IMR-90 (cell line): ENCODE results near the gene CCL13. TPM values are rescaled to one million over a fixed set of nuclear protein-coding genes. Genes with fewer than 3 reads are reported as not detected.

ENCODE experiments used
- ATAC-seq: fragments of 200-7000 bp; cut with Tn5 transposase; 2 replicates; pipeline ENCODE4 v1.9.1; 2020; ENCODE audit warnings: low read depth, mild to moderate bottlenecking, moderate library complexity
- BruUV-seq: library from RNA; stranded (reverse); fragments of 400-500 nt; replicated peaks from 2 replicates; lab custom pipeline; 2021; lab: Mats Ljungman, UMichigan
- CTCF ChIA-PET: fragments of 300-600 bp; formaldehyde crosslinking; extraction: SDS; loops from one replicate; lab custom pipeline; 2021; ENCODE audit warnings: antibody characterized with exemption; lab: Yijun Ruan, JAX
- POLR2A ChIA-PET: fragments of 300-600 bp; sonication (Branson Sonifier 250); formaldehyde crosslinking; loops from one replicate; lab custom pipeline; 2022; ENCODE audit warnings: antibody characterized with exemption; ENCODE audit not compliant: unreplicated experiment; lab: Charles Lee
- DNase-seq: peaks from one replicate; pipeline ENCODE4 v3.0.0; 2013
- H2AFZ ChIP-seq: replicated peaks from 2 replicates; pipeline ENCODE3; 2013; ENCODE audit warnings: low read length, mild to moderate bottlenecking; ENCODE audit not compliant: poor library complexity
- H2AK5ac ChIP-seq: 2 replicates; pipeline ENCODE4 v1.6.1; 2013; ENCODE audit warnings: low read depth, low read length, inconsistent platforms
- H2AK9ac ChIP-seq: replicated peaks from 2 replicates; pipeline ENCODE3; 2013; ENCODE audit warnings: mild to moderate bottlenecking, low read depth, low read length, moderate library complexity; ENCODE audit not compliant: poor library complexity
- H2BK120ac ChIP-seq: 2 replicates; pipeline ENCODE4 v1.6.1; 2013; ENCODE audit warnings: low read depth, low read length, inconsistent platforms
- H2BK15ac ChIP-seq: 3 replicates; pipeline ENCODE4 v1.6.1; 2013; ENCODE audit warnings: low read depth, low read length, inconsistent platforms
- H2BK20ac ChIP-seq: 2 replicates; pipeline ENCODE4 v1.6.1; 2013; ENCODE audit warnings: low read depth, mild to moderate bottlenecking, inconsistent platforms, low read length, moderate library complexity
- H2BK5ac ChIP-seq: 2 replicates; pipeline ENCODE4 v1.6.1; 2013; ENCODE audit warnings: mild to moderate bottlenecking, low read depth, low read length, inconsistent platforms; ENCODE audit not compliant: poor library complexity, severe bottlenecking
- H3K14ac ChIP-seq: replicated peaks from 2 replicates; pipeline ENCODE4 v1.6.1; 2013; ENCODE audit warnings: low read depth, low read length, inconsistent platforms
- H3K18ac ChIP-seq: 2 replicates; pipeline ENCODE4 v1.6.1; 2013; ENCODE audit warnings: low read depth, low read length, control low read depth
- H3K23ac ChIP-seq: 2 replicates; pipeline ENCODE4 v1.6.1; 2013; ENCODE audit warnings: low read depth, low read length, inconsistent platforms
- H3K27ac ChIP-seq: 2 replicates; pipeline ENCODE4 v1.5.1; 2013; ENCODE audit warnings: mild to moderate bottlenecking, control low read depth, low read length; ENCODE audit not compliant: insufficient read depth
- H3K27me3 ChIP-seq: 2 replicates; pipeline ENCODE4 v1.6.1; 2013; ENCODE audit warnings: low read length; ENCODE audit not compliant: control insufficient read depth, insufficient read depth
- H3K36me3 ChIP-seq: 2 replicates; pipeline ENCODE4 v1.6.1; 2013; ENCODE audit warnings: low read length, mixed read lengths; ENCODE audit not compliant: control insufficient read depth, insufficient read depth
- H3K4ac ChIP-seq: 2 replicates; pipeline ENCODE4 v1.6.1; 2013; ENCODE audit warnings: low read depth, low read length, inconsistent platforms
- H3K4me1 ChIP-seq: 2 replicates; pipeline ENCODE4 v1.6.1; 2013; ENCODE audit warnings: low read length, mixed read lengths; ENCODE audit not compliant: control insufficient read depth, insufficient read depth
- H3K4me2 ChIP-seq: 2 replicates; pipeline ENCODE4 v1.6.1; 2013; ENCODE audit warnings: low read depth, mild to moderate bottlenecking, control low read depth, low read length, moderate library complexity
- H3K4me3 ChIP-seq: 2 replicates; pipeline ENCODE4 v1.5.1; 2013; ENCODE audit warnings: low read depth, mild to moderate bottlenecking, control low read depth, low read length, moderate library complexity; ENCODE audit not compliant: insufficient read depth
- H3K56ac ChIP-seq: 2 replicates; pipeline ENCODE4 v1.6.1; 2013; ENCODE audit warnings: low read length, inconsistent platforms; ENCODE audit not compliant: insufficient read depth; ENCODE audit errors: extremely low read depth
- H3K79me1 ChIP-seq, 2 experiments: 2 replicates each; pipeline ENCODE4 v1.6.1; 2013; ENCODE audit warnings: low read length in 2 of 2, inconsistent platforms in 1 of 2, low read depth in 1 of 2
- H3K9ac ChIP-seq: 2 replicates; pipeline ENCODE4 v1.6.1; 2013; ENCODE audit warnings: low read depth, low read length, control low read depth
- H3K9me1 ChIP-seq: 2 replicates; pipeline ENCODE4 v1.6.1; 2013; ENCODE audit warnings: low read length, inconsistent platforms; ENCODE audit not compliant: insufficient read depth
- H3K9me3 ChIP-seq: 2 replicates; pipeline ENCODE4 v1.6.1; 2013; ENCODE audit warnings: low read length; ENCODE audit not compliant: control insufficient read depth, insufficient read depth
- H4K20me1 ChIP-seq: 2 replicates; pipeline ENCODE4 v1.6.1; 2013; ENCODE audit warnings: low read length, inconsistent platforms; ENCODE audit not compliant: insufficient read depth
- H4K5ac ChIP-seq: 2 replicates; pipeline ENCODE4 v1.6.1; 2013; ENCODE audit warnings: mild to moderate bottlenecking, low read depth, low read length, control low read depth
- H4K8ac ChIP-seq, 2 experiments: 2 replicates each; pipeline ENCODE4 v1.6.1; 2013; ENCODE audit warnings: low read depth in 2 of 2, low read length in 2 of 2, control low read depth in 1 of 2, inconsistent platforms in 1 of 2
- H4K91ac ChIP-seq: 2 replicates; pipeline ENCODE4 v1.6.1; 2013; ENCODE audit warnings: low read depth, low read length, inconsistent platforms; ENCODE audit not compliant: insufficient read depth
- CEBPB ChIP-seq: IDR thresholded peaks from 2 replicates; pipeline ENCODE4 v1.6.1; 2012; ENCODE audit warnings: low read depth, low read length, improper control_type of control experiment
- CHD1 ChIP-seq: IDR thresholded peaks from 2 replicates; pipeline ENCODE4 v1.6.1; 2012; ENCODE audit warnings: low read depth, low read length, improper control_type of control experiment
- ELK1 ChIP-seq: fragments of 150-350 bp; IDR thresholded peaks from 2 replicates; pipeline ENCODE4 v1.6.1; 2016; ENCODE audit warnings: low read depth, mild to moderate bottlenecking, low read length, moderate library complexity, borderline replicate concordance
- FOS ChIP-seq: fragments of 150-350 bp; IDR thresholded peaks from 2 replicates; pipeline ENCODE4 v1.6.1; 2016; ENCODE audit warnings: low read depth, low read length
- MAFK ChIP-seq: IDR thresholded peaks from 2 replicates; pipeline ENCODE4 v1.6.1; 2012; ENCODE audit warnings: low read depth, low read length, improper control_type of control experiment
- MAZ ChIP-seq: IDR thresholded peaks from 2 replicates; pipeline ENCODE4 v1.6.1; 2012; ENCODE audit warnings: low read depth, mild to moderate bottlenecking, low read length, improper control_type of control experiment, moderate library complexity, borderline replicate concordance
- MXI1 ChIP-seq: IDR thresholded peaks from 2 replicates; pipeline ENCODE4 v1.6.1; 2012; ENCODE audit warnings: low read depth, mild to moderate bottlenecking, low read length, moderate library complexity, borderline replicate concordance
- NFE2L2 ChIP-seq: fragments of 150-350 bp; IDR thresholded peaks from 2 replicates; pipeline ENCODE4 v1.6.1; 2016; ENCODE audit warnings: low read depth, mild to moderate bottlenecking, low read length
- POLR2A ChIP-seq: IDR thresholded peaks from 2 replicates; pipeline ENCODE4 v1.6.1; 2012; ENCODE audit warnings: mild to moderate bottlenecking, low read depth, low read length
- RAD21 ChIP-seq: IDR thresholded peaks from 2 replicates; pipeline ENCODE4 v1.6.1; 2012; ENCODE audit warnings: low read length, improper control_type of control experiment
- RCOR1 ChIP-seq: IDR thresholded peaks from 2 replicates; pipeline ENCODE4 v1.6.1; 2012; ENCODE audit warnings: mild to moderate bottlenecking, low read length, improper control_type of control experiment; ENCODE audit not compliant: insufficient replicate concordance
- RFX5 ChIP-seq: IDR thresholded peaks from 2 replicates; pipeline ENCODE4 v1.8.0; 2012; ENCODE audit warnings: low read depth, mild to moderate bottlenecking, low read length, moderate library complexity
- SMC3 ChIP-seq: fragments of 150-350 bp; IDR thresholded peaks from 2 replicates; pipeline ENCODE4 v1.6.1; 2016; ENCODE audit warnings: low read depth, mild to moderate bottlenecking, antibody characterized with exemption, low read length, moderate library complexity
- WGBS, 2 experiments: methylation state at CpG; one replicate each; pipeline versions ENCODE4 v1.1.5 to v1.1.7; 2013; ENCODE audit warnings: missing lambda C conversion rate in 2 of 2; ENCODE audit not compliant: insufficient read length in 1 of 2; ENCODE audit errors: extremely low coverage in 2 of 2; 5-methylcytosine and 5-hydroxymethylcytosine counted together
- dilution Hi-C: fragments of 300-500 bp; cut with HindIII; formaldehyde crosslinking; loops from one replicate; pipeline ENCODE4 v1.14.3; 2018; ENCODE audit warnings: low sequenced_read_pairs; ENCODE audit not compliant: unreplicated experiment
- in situ Hi-C: fragments of 300-500 bp; cut with MboI; formaldehyde crosslinking; loops from 3 replicates; pipeline ENCODE4 v1.14.3; 2019; ENCODE audit warnings: low sequenced_read_pairs, inconsistent platforms, mixed read lengths
- intact Hi-C: fragments of 100-400 bp; cut with micrococcal nuclease; formaldehyde crosslinking; loops from 2 replicates; pipeline ENCODE4 v1.10.0; 2022
- polyA plus RNA-seq, 3 experiments: library from polyadenylated mRNA; depleted of rRNA; stranded (reverse); fragments of >200 nt; gene quantifications; 2 replicates each; pipeline ENCODE4 v1.2.3, GENCODE V29; 2012; ENCODE audit warnings: low replicate concordance in 1 of 3
- total RNA-seq: library from RNA; depleted of rRNA; stranded (reverse); fragments of >200 nt; gene quantifications from 2 replicates; pipeline ENCODE4 v1.2.3, GENCODE V29; 2012
- TF ChIP-seq, protein P1 (sequence below): fragments of 150-350 bp; IDR thresholded peaks from 2 replicates; pipeline ENCODE4 v1.6.1; 2017; ENCODE audit warnings: mild to moderate bottlenecking, antibody characterized with exemption, low read length, low read depth
- TF ChIP-seq, protein P2 (sequence below): conservative IDR thresholded peaks from 2 replicates; pipeline ENCODE4 v1.5.1; 2012; ENCODE audit warnings: mild to moderate bottlenecking, low read depth, low read length, improper control_type of control experiment

The CCL13 gene
- total and polyA plus RNA-seq, 2 of the 4 experiments (the other 2 are of a cell fraction): 0.18 TPM; not detected in 1

DNA sequence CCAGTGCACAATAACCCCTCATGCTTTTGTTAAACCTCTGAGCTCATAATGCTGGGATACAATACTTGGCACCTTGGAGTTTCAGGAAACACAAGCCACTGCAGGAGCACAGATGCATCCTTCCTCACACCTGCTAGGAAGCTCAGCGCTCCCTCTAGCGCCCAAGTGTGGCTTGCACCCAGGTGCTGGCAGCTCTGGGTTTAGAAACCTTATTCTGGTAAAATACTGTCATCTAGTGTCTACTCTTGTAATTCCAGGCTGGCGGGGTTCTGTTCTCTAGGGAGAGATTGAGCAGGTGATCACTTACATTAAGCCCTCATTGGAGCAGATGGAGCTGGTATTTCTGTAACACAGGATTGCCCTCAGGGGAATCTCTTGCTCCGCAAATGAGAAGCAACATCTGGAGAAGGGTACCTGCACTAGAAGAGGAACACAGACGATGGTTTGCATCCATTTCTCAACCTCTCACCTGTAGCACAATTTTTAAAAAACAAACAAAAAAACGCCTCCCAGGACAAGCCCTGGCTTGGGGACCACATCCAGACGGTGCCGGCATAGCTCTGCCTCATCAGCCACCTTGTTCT, 5.3 kb downstream of the CCL13 start:
- Histone ChIP-seq H2BK5ac (no peak overlapping the region), H2AK5ac (no peak overlapping the region), H2BK20ac (no peak overlapping the region), H3K27me3 (peaks cover 6% of the 10 kb centered on the region; the same call in 1 of the 2 replicates), H4K8ac (no peak overlapping the region), H2BK15ac (no peak overlapping the region), H4K91ac (no peak overlapping the region), H3K9me1 (no peaks in the 10 kb centered on the region), H3K23ac (no peak overlapping the region), H3K4me3 (no peak overlapping the region), H4K5ac (no peak overlapping the region), H2AK9ac (no peak overlapping the region), H3K4me2 (no peak overlapping the region), H3K56ac (no peak overlapping the region), H3K27ac (no peak overlapping the region), H3K18ac (no peak overlapping the region), H3K9me3 (no peaks in the 10 kb centered on the region), H3K4ac (no peak overlapping the region), H3K79me1 (no peaks in the 10 kb centered on the region), H3K14ac (no peak overlapping the region), H3K4me1 (no peaks in the 10 kb centered on the region), H3K9ac (no peak overlapping the region), H4K20me1 (no peaks in the 10 kb centered on the region), H2AFZ (peak overlapping the region; percentile 21), H3K36me3 (no peaks in the 10 kb centered on the region), H2BK120ac (no peak overlapping the region)
- no TSS peak for BruUV-seq
- ChIA-PET POLR2A (no interaction called here), CTCF (interaction anchor here (0.6 to 4.1 kb wide), 35 partner anchors 8 to 583 kb away, joined by 3 to 82 read pairs (median 4); partner anchors contain the start of gene CCL2)
- in situ Hi-C loops (loop anchor here (5.0 to 10.0 kb wide), 2 partner anchors 164 to 587 kb away; no protein-coding TSS in a partner anchor), intact Hi-C loops (loop anchor here (1.0 to 2.0 kb wide), 5 partner anchors 47 to 582 kb away; no protein-coding TSS in a partner anchor), dilution Hi-C loops (no loop called here)
- ATAC-seq (peak; percentile 93), DNase-seq (peak; percentile 86)
- WGBS, 2 experiments: no CpG with 5 or more reads among the region's 8 CpGs
- TF ChIP-seq CHD1: peak; percentile 73; the same call in 1 of the 2 replicates
- TF ChIP-seq NFE2L2: no peak
- TF ChIP-seq FOS: no peak
- no peak for TF ChIP-seq RCOR1
- TF ChIP-seq, protein P1, sequence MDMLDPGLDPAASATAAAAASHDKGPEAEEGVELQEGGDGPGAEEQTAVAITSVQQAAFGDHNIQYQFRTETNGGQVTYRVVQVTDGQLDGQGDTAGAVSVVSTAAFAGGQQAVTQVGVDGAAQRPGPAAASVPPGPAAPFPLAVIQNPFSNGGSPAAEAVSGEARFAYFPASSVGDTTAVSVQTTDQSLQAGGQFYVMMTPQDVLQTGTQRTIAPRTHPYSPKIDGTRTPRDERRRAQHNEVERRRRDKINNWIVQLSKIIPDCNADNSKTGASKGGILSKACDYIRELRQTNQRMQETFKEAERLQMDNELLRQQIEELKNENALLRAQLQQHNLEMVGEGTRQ: no peak
- TF ChIP-seq MXI1: no peak
- TF ChIP-seq POLR2A: peak; percentile 60; the same call in 1 of the 2 replicates
- TF ChIP-seq SMC3: peak; percentile 100
- TF ChIP-seq RFX5: no peak
- TF ChIP-seq, protein P2, sequence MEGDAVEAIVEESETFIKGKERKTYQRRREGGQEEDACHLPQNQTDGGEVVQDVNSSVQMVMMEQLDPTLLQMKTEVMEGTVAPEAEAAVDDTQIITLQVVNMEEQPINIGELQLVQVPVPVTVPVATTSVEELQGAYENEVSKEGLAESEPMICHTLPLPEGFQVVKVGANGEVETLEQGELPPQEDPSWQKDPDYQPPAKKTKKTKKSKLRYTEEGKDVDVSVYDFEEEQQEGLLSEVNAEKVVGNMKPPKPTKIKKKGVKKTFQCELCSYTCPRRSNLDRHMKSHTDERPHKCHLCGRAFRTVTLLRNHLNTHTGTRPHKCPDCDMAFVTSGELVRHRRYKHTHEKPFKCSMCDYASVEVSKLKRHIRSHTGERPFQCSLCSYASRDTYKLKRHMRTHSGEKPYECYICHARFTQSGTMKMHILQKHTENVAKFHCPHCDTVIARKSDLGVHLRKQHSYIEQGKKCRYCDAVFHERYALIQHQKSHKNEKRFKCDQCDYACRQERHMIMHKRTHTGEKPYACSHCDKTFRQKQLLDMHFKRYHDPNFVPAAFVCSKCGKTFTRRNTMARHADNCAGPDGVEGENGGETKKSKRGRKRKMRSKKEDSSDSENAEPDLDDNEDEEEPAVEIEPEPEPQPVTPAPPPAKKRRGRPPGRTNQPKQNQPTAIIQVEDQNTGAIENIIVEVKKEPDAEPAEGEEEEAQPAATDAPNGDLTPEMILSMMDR: peak; percentile 100
- TF ChIP-seq MAFK: no peak; the same call in 1 of the 2 replicates
- peak; percentile 100 for TF ChIP-seq RAD21
- no peak for TF ChIP-seq CEBPB
- TF ChIP-seq ELK1: no peak
- TF ChIP-seq MAZ: no peak
